Activated B cell treated with CpG ODN at 0.5 μM for 24 hours (primary cell): ENCODE measurements around the gene PHETA1. TPM values are rescaled to one million over a fixed set of nuclear protein-coding genes. Genes with fewer than 3 reads are reported as not detected.
"Not testable (repeated sequence)": the region's sequence is repeated elsewhere in the genome, so short reads cannot be mapped to it uniquely, and the experiment has no call there.

Experiments
- ATAC-seq: fragments of 200-7000 bp; cut with Tn5 transposase; one replicate; pipeline ENCODE4 v1.10.0; 2021; ENCODE audit warnings: low read depth, mild to moderate bottlenecking, moderate library complexity
- CTCF ChIA-PET: fragments of 350-600 bp; sonication (Branson Sonifier 250); formaldehyde crosslinking; loops from one replicate; lab custom pipeline; 2021; ENCODE audit warnings: antibody characterized with exemption; lab: Charles Lee
- POLR2A ChIA-PET: fragments of 350-600 bp; sonication (Branson Sonifier 250); formaldehyde crosslinking; loops from one replicate; lab custom pipeline; 2021; ENCODE audit warnings: antibody characterized with exemption; lab: Charles Lee
- DNase-seq: peaks from one replicate; pipeline ENCODE4 v3.0.0; 2022
- H3K27ac Mint-ChIP-seq: one replicate; pipeline ENCODE4 v1.8.0; 2020; ENCODE audit warnings: mixed read lengths
- H3K27me3 Mint-ChIP-seq: one replicate; pipeline ENCODE4 v1.8.0; 2021; ENCODE audit warnings: mixed read lengths
- H3K36me3 Mint-ChIP-seq: one replicate; pipeline ENCODE4 v1.8.0; 2021; ENCODE audit warnings: low read depth, mixed read lengths
- H3K4me1 Mint-ChIP-seq: one replicate; pipeline ENCODE4 v1.8.0; 2021; ENCODE audit warnings: mixed read lengths
- H3K4me3 Mint-ChIP-seq: one replicate; pipeline ENCODE4 v1.8.0; 2020; ENCODE audit warnings: mild to moderate bottlenecking, mixed read lengths
- H3K9me3 Mint-ChIP-seq: one replicate; pipeline ENCODE4 v1.8.0; 2020; ENCODE audit warnings: mixed read lengths
- intact Hi-C: fragments of 100-400 bp; cut with micrococcal nuclease; formaldehyde crosslinking; loops from one replicate; pipeline ENCODE4 v1.15.1; 2024
- total RNA-seq: library from RNA; stranded (reverse); gene quantifications from 2 replicates; pipeline ENCODE4 v1.2.3, GENCODE V29; 2022
- TF ChIP-seq, protein P1 (sequence below): fragments of 200-600 bp; IDR thresholded peaks from one replicate; pipeline ENCODE4 v1.8.0; 2022; ENCODE audit warnings: antibody characterized with exemption, mild to moderate bottlenecking

Gene PHETA1
- total RNA-seq, 1 donor from 2014 or later: 2.0 TPM

DNA sequence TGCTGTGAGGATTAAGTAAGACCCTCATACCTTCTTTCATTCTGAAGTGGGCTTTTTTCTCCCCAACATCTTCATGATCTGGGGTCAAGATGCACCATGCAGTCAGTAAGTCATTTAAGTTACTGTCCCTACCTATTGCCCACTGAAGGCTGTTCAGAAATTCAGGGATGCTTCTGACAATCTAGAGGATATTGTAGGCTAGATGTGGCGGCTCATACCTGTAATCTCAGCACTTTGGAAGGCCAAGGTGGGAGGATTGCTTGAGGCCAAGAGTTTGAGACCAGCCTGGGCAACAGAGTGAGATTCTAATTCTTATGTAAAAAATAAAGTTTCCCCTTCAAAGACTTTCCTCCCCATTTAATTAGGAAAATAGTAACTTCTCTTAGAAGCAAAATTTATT lies 28.7 kb downstream of the PHETA1 start:
- DNase-seq: no peak
- CTCF ChIA-PET: no interaction called here
- no peak overlapping the region for H3K27ac Mint-ChIP-seq
- no peaks in the 10 kb centered on the region for H3K36me3 Mint-ChIP-seq
- no peak overlapping the region for H3K4me3 Mint-ChIP-seq
- H3K27me3 Mint-ChIP-seq: no peaks in the 10 kb centered on the region
- no peak for ATAC-seq
- intact Hi-C loops: no loop called here
- POLR2A ChIA-PET: interaction anchor here (1.2 kb wide), 1 partner anchor 47 kb away, joined by 4 read pairs; no protein-coding TSS in a partner anchor
- peaks cover 8% of the 10 kb centered on the region for H3K4me1 Mint-ChIP-seq
- TF ChIP-seq, protein P1, sequence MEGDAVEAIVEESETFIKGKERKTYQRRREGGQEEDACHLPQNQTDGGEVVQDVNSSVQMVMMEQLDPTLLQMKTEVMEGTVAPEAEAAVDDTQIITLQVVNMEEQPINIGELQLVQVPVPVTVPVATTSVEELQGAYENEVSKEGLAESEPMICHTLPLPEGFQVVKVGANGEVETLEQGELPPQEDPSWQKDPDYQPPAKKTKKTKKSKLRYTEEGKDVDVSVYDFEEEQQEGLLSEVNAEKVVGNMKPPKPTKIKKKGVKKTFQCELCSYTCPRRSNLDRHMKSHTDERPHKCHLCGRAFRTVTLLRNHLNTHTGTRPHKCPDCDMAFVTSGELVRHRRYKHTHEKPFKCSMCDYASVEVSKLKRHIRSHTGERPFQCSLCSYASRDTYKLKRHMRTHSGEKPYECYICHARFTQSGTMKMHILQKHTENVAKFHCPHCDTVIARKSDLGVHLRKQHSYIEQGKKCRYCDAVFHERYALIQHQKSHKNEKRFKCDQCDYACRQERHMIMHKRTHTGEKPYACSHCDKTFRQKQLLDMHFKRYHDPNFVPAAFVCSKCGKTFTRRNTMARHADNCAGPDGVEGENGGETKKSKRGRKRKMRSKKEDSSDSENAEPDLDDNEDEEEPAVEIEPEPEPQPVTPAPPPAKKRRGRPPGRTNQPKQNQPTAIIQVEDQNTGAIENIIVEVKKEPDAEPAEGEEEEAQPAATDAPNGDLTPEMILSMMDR: no peak
- no peaks in the 10 kb centered on the region for H3K9me3 Mint-ChIP-seq

DNA sequence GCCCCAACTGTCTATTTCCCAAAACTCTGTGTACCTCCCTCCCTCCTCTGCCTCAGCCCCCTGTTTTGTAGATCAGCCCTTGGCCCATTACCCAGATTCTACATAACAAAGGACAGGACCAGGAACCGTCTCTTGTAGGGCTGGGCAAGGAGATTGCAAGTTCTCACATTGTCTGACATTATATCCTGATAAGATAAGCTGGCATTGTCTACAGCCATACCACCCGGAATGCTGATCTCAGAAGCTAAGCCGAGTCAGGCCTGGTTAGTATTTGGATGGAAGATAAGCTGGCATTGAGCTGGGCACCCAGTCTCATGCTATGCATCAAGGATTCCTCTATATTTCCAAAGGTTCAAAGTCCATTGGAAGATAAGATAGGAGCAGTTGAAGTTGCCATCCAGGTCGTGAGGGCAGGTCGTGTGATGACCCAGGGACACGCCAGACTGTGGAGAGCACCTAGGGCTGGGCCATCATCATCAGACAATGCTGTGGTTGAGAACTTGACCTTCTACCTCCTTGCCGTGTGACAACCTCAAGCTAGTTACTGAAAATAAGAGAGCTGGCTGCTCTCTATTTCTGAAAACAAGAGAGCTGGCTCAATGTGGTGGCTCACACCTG lies 29.5 kb downstream of the PHETA1 start:
- no peaks in the 10 kb centered on the region for H3K36me3 Mint-ChIP-seq
- TF ChIP-seq, protein P1: no peak
- CTCF ChIA-PET: no interaction called here
- intact Hi-C loops: no loop called here
- no peaks in the 10 kb centered on the region for H3K27me3 Mint-ChIP-seq
- H3K4me3 Mint-ChIP-seq: no peak overlapping the region
- ATAC-seq (no peak), DNase-seq (no peak)
- POLR2A ChIA-PET: no interaction called here
- peaks cover 8% of the 10 kb centered on the region for H3K4me1 Mint-ChIP-seq
- H3K27ac Mint-ChIP-seq: no peak overlapping the region
- H3K9me3 Mint-ChIP-seq: no peaks in the 10 kb centered on the region

DNA sequence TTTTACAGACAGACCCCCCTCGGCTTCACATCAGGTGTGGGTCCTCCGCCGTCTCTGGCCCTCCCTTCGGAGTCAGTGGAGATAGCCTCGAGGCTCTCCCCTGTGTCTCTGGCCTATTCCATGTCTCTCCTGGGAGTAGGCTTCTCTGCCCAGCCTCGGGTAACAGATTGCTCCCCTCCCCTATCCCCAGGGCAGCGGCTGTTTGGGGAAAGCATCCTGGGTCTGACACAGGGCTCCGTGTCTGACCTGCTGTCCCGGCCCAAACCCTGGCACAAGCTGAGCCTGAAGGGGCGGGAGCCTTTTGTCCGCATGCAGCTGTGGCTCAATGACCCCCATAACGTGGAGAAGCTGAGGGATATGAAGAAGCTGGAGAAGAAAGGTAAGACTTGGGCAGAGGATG lies 30.8 kb downstream of the PHETA1 start:
- H3K27ac Mint-ChIP-seq: no peak overlapping the region
- intact Hi-C loops: no loop called here
- H3K4me1 Mint-ChIP-seq: peaks cover 8% of the 10 kb centered on the region
- TF ChIP-seq, protein P1: no peak
- ATAC-seq: no peak
- ChIA-PET POLR2A (no interaction called here), CTCF (no interaction called here)
- H3K27me3 Mint-ChIP-seq: peaks cover 3% of the 10 kb centered on the region
- DNase-seq: no peak
- no peaks in the 10 kb centered on the region for H3K9me3 Mint-ChIP-seq
- no peak overlapping the region for H3K4me3 Mint-ChIP-seq
- no peaks in the 10 kb centered on the region for H3K36me3 Mint-ChIP-seq

DNA sequence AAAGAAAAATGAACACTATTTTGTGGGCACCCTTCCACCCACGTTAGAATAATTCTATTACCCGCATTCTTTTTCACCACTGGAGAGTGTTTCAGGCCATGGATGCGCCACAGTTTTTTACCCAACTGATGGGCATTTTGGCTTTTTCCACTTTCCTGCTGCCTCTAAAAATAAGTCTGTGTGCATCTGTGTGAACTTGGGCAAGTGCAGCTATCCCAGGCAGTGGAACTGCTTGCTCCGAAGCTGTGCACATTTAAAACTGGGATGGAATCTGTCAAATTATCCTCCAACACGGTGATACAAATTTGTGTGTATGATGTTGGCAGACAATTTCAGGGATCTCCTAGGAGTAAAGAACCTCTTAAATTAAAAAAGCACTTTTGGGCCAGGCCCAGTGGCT lies 31.5 kb downstream of the PHETA1 start:
- CTCF ChIA-PET: no interaction called here
- Mint-ChIP-seq H3K9me3 (no peaks in the 10 kb centered on the region), H3K4me3 (no peak overlapping the region), H3K27me3 (peaks cover 3% of the 10 kb centered on the region), H3K4me1 (peaks cover 8% of the 10 kb centered on the region), H3K36me3 (no peaks in the 10 kb centered on the region), H3K27ac (no peak overlapping the region)
- ATAC-seq: no peak
- no peak for DNase-seq
- POLR2A ChIA-PET: no interaction called here
- TF ChIP-seq, protein P1: no peak
- intact Hi-C loops: no loop called here

DNA sequence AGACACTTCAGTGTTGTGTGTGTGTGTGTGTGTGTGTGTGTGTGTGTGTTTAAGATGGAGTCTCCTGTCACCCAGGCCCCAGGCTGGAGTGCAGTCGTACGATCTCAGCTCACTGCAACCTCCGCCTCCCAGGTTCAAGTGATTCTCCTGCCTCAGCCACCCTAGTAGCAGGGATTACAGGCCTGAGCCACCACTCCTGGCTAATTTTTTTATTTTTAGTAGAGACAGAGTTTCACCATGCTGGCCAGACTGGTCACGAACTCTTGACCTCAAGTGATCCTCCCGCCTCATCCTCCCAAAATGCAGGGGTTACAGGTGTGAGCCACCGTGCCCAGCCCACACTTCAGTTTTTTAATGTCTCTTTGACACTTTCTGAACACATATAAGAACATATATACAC lies 32.5 kb downstream of the PHETA1 start:
- POLR2A ChIA-PET, H3K4me1 Mint-ChIP-seq, H3K27me3 Mint-ChIP-seq, ATAC-seq, H3K36me3 Mint-ChIP-seq, H3K9me3 Mint-ChIP-seq, H3K4me3 Mint-ChIP-seq, H3K27ac Mint-ChIP-seq, CTCF ChIA-PET, DNase-seq, intact Hi-C loops: not testable (repeated sequence)

DNA sequence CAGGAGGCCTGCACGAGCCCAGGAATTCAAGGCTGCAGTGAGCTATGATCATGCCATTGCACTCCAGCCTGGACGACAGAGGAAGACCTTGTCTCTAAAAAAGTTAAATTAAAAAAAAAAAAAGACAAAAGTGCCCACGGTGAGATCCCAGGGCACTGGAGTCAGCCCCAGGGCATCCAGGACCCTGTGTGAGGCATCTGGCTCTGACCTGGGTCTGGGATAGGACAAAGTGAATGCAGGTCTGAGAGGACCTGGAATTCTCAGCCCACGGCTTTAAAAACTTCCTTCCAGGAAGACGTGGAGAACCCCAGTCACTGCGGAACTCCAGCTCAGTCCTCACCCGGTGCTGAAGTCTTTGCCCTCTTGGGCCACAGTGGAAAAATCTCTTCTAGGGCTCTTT lies 33.1 kb downstream of the PHETA1 start:
- CTCF ChIA-PET: interaction anchor here (1.1 kb wide), 1 partner anchor 61 kb away, joined by 3 read pairs; no protein-coding TSS in a partner anchor
- no peak for DNase-seq
- intact Hi-C loops: no loop called here
- Mint-ChIP-seq H3K27ac (no peak overlapping the region), H3K36me3 (no peaks in the 10 kb centered on the region), H3K27me3 (peaks cover 3% of the 10 kb centered on the region), H3K4me1 (peaks cover 7% of the 10 kb centered on the region), H3K9me3 (no peaks in the 10 kb centered on the region), H3K4me3 (no peak overlapping the region)
- POLR2A ChIA-PET: no interaction called here
- TF ChIP-seq, protein P1: no peak
- no peak for ATAC-seq

DNA sequence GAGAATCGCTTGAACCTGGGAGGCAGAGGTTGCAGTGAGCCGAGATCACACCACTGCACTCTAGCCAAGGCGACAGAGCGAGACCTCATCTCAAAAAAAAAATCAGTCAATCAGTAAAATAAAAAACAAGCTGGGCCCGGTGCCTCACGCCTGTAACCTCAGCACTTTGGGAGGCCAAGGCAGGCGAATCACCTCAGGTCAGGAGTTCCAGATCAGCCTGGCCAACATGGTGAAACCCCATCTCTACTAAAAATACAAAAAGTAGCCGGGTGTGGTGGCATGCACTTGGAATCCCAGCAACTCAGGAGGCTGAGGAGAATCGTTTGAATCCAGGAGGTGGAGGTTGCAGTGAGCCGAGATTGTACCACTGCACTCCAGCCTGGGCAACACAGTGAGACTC lies 33.6 kb downstream of the PHETA1 start:
- intact Hi-C loops, H3K9me3 Mint-ChIP-seq, H3K27me3 Mint-ChIP-seq, H3K27ac Mint-ChIP-seq, ATAC-seq, DNase-seq, H3K4me1 Mint-ChIP-seq, H3K36me3 Mint-ChIP-seq, POLR2A ChIA-PET, H3K4me3 Mint-ChIP-seq: not testable (repeated sequence)
- CTCF ChIA-PET: interaction anchor here (1.1 kb wide), 1 partner anchor 62 kb away, joined by 3 read pairs; no protein-coding TSS in a partner anchor
